Gastrocnemius medialis (tissue), 4 donors: ENCODE data around the gene SLC16A8. TPM values are rescaled to one million over a fixed set of nuclear protein-coding genes. Genes with fewer than 3 reads are reported as not detected.

Experiments used
- ATAC-seq, 2 donors: fragments of 150-250 bp; one replicate each; pipeline ENCODE4 v1.9.1; 2016
- DNase-seq, 2 donors: peaks; one replicate each; pipeline ENCODE4 v3.0.0-alpha.2; 2019
- H3K27ac ChIP-seq, 4 donors: fragments of 200-600 bp; sonication (generic); 1 replicate in 1 of 4; 2 replicates in 3 of 4; pipeline ENCODE4 v1.5.1; 2016 to 2018; ENCODE audit warnings: mild to moderate bottlenecking in 2 of 4, moderate library complexity in 1 of 4
- H3K27me3 ChIP-seq, 3 donors: fragments of 200-600 bp; sonication (generic) in 2 of 3; 1 replicate in 1 of 3; 2 replicates in 2 of 3; pipeline versions ENCODE4 v1.5.1 to v1.6.0; 2016 to 2019; ENCODE audit warnings: mild to moderate bottlenecking in 1 of 3, moderate library complexity in 1 of 3
- H3K36me3 ChIP-seq, 2 donors: fragments of 200-600 bp; sonication (generic) in 1 of 2; one replicate each; pipeline ENCODE4 v1.5.1; 2017 to 2018
- H3K4me1 ChIP-seq, 2 donors: fragments of 200-600 bp; sonication (generic) in 1 of 2; one replicate each; pipeline ENCODE4 v1.5.1; 2016 to 2017; ENCODE audit warnings: mild to moderate bottlenecking in 2 of 2
- H3K4me3 ChIP-seq, 4 donors: fragments of 200-600 bp; sonication (generic) in 3 of 4; 1 replicate in 1 of 4; 2 replicates in 3 of 4; pipeline ENCODE4 v1.5.1; 2016 to 2019; ENCODE audit warnings: mild to moderate bottlenecking in 2 of 4
- H3K9me3 ChIP-seq, 3 donors: fragments of 200-600 bp; sonication (generic) in 2 of 3; 1 replicate in 1 of 3; 2 replicates in 2 of 3; pipeline ENCODE4 v1.5.1; 2016 to 2019
- POLR2A ChIP-seq, 2 donors: fragments of 450-650 bp; IDR thresholded peaks; one replicate each; pipeline ENCODE4 v1.6.1; 2017; ENCODE audit warnings: antibody characterized with exemption in 2 of 2, mild to moderate bottlenecking in 2 of 2, moderate library complexity in 2 of 2
- in situ Hi-C, 4 donors: fragments of 200-750 bp; cut with MboI; loops; one replicate each; pipeline versions ENCODE4 v1.15.0 to v1.8.0; 2017; ENCODE audit warnings: low sequenced_read_pairs in 4 of 4
- intact Hi-C: fragments of 100-400 bp; cut with DNase I; formaldehyde crosslinking; loops from one replicate; pipeline ENCODE4 v1.15.1; 2023; ENCODE audit warnings: low total_unique reads
- total RNA-seq, 4 donors: library from RNA; depleted of rRNA; stranded (reverse); fragments of >200 nt; gene quantifications; one replicate each; pipeline versions ENCODE4 v1.1.0 to v1.2.3, GENCODE V29; 2016
- TF ChIP-seq, protein P1 (sequence below), 5 experiments: fragments of 450-650 bp in 3 of 5; fragments of 200-600 bp in 2 of 5; sonication (generic) in 2 of 5; IDR thresholded peaks in 4 of 5; conservative IDR thresholded peaks in 1 of 5; 1 replicate in 4 of 5; 2 replicates in 1 of 5; pipeline ENCODE4 v1.5.1; 2016 to 2019; ENCODE audit warnings: antibody characterized with exemption in 5 of 5, mild to moderate bottlenecking in 3 of 5, moderate library complexity in 3 of 5

Gene SLC16A8
- total RNA-seq, 4 donors from 2014 or later = 0.42 TPM; not detected in 3

DNA sequence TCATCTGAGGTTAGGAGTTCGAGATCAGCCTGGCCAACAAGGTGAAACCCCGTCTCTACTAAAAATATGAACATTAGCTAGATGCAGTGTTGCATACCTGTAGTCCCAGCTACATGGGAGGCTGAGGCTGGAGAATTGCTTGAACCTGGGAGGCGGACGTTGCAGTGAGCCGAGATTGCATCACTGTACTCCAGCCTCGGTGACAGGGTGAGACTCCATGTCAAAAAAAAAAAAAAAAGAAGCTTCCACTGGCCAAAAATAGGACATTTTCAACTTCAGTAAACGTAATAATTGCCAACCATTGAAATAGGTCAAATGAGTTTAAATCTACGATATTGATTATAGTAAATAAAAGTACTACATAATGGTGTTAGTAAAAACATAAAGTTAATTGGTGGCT is 19.7 kb upstream of the SLC16A8 start:
- H3K4me3 ChIP-seq = no peak overlapping the region
- no peaks in the 10 kb centered on the region for H3K9me3 ChIP-seq
- H3K27ac ChIP-seq = no peak overlapping the region
- H3K4me1 ChIP-seq = no peaks in the 10 kb centered on the region
- ATAC-seq (no peak), DNase-seq (no peak)
- H3K36me3 ChIP-seq = no peaks in the 10 kb centered on the region
- H3K27me3 ChIP-seq = no peaks in the 10 kb centered on the region
- no peak for TF ChIP-seq POLR2A (IDR thresholded peaks at IDR 0.05)
- TF ChIP-seq, protein P1, sequence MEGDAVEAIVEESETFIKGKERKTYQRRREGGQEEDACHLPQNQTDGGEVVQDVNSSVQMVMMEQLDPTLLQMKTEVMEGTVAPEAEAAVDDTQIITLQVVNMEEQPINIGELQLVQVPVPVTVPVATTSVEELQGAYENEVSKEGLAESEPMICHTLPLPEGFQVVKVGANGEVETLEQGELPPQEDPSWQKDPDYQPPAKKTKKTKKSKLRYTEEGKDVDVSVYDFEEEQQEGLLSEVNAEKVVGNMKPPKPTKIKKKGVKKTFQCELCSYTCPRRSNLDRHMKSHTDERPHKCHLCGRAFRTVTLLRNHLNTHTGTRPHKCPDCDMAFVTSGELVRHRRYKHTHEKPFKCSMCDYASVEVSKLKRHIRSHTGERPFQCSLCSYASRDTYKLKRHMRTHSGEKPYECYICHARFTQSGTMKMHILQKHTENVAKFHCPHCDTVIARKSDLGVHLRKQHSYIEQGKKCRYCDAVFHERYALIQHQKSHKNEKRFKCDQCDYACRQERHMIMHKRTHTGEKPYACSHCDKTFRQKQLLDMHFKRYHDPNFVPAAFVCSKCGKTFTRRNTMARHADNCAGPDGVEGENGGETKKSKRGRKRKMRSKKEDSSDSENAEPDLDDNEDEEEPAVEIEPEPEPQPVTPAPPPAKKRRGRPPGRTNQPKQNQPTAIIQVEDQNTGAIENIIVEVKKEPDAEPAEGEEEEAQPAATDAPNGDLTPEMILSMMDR (IDR thresholded peaks at IDR 0.05 in 4 of 5, conservative IDR thresholded peaks at IDR 0.05 in 1 of 5) = no peak
- intact Hi-C loops (loop anchor here (1.0 kb wide), 2 partner anchors 34 to 51 kb away; no protein-coding TSS in a partner anchor), in situ Hi-C loops (loop anchor here in 3 of 4 donors (10.0 to 25.0 kb wide), 3 partner anchors 49 to 259 kb away; partner anchors contain the start of gene PICK1 (in 2 of the 3))

DNA sequence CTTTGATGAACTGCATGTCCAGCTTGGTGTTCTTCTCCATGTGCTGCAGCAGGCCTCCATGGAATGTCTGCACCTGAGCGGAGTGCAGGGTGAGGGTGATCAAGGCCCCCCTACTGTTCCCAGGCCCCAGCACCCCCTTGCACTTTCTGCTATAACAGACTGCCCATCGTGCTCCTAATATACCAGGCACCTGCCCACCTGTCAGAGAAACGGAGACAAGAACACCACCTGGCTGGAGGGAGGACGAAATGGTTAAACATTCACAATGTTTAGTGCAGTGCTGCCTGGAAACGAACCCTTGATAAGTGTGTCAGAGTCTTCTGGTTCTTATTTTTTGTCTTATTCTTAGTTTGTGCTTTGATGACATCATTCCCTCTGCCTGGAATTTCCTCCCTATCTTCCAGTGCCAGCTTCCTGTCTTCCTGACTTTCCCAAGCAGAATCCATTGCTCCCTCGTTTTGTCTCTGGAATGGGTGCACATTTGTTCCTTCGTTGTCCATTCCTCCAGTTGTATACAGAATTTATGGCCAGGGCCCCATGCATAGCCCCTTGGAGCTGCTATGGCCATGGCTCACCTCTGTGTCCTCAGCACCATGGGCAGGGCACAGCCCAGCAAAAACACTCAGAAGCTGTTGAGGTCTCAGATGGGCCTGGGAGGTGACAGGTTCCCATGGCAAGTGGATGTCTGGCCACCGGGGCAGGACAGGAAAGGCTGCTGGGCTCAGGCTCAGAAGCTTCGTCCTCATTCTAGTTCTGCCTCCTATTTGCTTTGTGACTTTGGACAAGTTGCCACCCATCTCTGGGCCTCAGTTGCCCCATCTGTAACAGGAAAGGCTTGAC is 14.6 kb upstream of the SLC16A8 start:
- H3K36me3 ChIP-seq = no peaks in the 10 kb centered on the region
- H3K4me3 ChIP-seq = no peak overlapping the region
- no peaks in the 10 kb centered on the region for H3K4me1 ChIP-seq
- in situ Hi-C loops (no loop called here), intact Hi-C loops (no loop called here)
- DNase-seq = no peak
- TF ChIP-seq POLR2A (IDR thresholded peaks at IDR 0.05) = no peak
- TF ChIP-seq, protein P1 (IDR thresholded peaks at IDR 0.05 in 4 of 5, conservative IDR thresholded peaks at IDR 0.05 in 1 of 5) = no peak
- no peak overlapping the region for H3K27ac ChIP-seq
- no peaks in the 10 kb centered on the region for H3K27me3 ChIP-seq
- no peaks in the 10 kb centered on the region for H3K9me3 ChIP-seq
- ATAC-seq = no peak

DNA sequence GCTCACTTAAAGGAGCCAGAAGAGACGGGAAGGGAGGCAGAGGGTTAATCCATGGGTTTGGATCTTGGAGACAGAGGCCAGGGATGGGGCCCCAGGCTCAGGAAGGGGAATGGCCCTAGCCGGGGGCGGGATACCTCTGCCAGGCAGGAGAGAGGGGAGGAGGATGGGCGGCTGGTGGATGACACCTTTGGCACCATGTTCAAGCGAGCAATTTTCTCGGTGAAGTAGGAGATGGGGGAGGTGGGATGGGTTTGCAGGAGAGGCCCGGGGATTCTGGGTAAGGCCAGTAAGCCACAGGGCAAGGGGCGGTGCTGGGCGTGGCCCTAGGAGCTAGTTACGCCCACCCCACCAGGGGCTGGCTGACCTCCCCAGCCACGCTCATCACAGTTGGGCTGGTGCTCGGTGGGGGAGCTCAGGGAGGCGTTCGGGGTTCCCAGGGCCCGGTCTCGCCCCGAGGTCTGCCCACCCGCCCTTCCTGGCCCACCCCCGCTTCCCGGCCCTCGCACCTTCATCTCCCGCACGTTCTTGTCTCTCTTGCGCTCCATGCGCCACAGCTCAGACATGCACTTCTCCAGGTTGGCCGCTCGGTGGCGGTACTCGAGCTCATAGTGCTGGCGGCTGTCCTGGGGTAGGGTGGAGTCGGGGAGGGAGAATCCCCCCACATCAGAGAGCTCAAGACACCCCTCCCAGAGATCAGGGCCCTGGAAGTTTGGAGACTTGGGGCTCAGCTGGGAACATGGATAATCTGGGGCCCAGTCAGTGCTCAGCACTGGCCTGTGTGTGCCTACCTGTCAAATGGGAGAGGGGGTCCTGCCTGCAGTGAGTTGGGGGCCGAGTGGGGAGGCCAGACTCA is 13.8 kb upstream of the SLC16A8 start:
- ATAC-seq = no peak
- H3K9me3 ChIP-seq = no peaks in the 10 kb centered on the region
- no peaks in the 10 kb centered on the region for H3K4me1 ChIP-seq
- no peak for TF ChIP-seq POLR2A (IDR thresholded peaks at IDR 0.05)
- TF ChIP-seq, protein P1 (IDR thresholded peaks at IDR 0.05 in 4 of 5, conservative IDR thresholded peaks at IDR 0.05 in 1 of 5) = no peak
- intact Hi-C loops = no loop called here
- no peak for DNase-seq
- no peak overlapping the region for H3K27ac ChIP-seq
- no peak overlapping the region for H3K4me3 ChIP-seq
- no peaks in the 10 kb centered on the region for H3K27me3 ChIP-seq
- no peaks in the 10 kb centered on the region for H3K36me3 ChIP-seq
- in situ Hi-C loops = no loop called here

DNA sequence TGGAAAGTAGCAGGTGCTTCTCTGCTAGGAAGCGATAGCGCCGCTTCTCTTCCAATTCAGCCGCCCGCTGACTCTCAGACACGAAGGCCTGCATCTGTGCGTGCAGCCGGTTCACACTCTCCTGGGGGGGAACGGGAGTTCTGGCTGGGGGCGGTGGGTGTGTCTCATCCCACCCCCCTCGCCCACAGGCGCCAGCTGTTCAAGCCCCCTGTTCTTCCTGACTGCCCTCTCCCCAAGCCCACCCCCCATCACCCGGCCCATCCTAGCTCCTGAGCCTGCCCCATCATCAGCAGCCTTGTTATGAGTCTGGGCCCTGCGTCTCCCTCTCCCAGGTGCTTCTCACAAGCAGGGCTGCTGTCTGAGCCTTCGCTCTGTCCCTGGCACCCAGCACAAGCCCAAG is 13.1 kb upstream of the SLC16A8 start:
- ATAC-seq = no peak
- intact Hi-C loops = no loop called here
- no peak for TF ChIP-seq POLR2A (IDR thresholded peaks at IDR 0.05)
- TF ChIP-seq, protein P1 (IDR thresholded peaks at IDR 0.05 in 4 of 5, conservative IDR thresholded peaks at IDR 0.05 in 1 of 5) = no peak

More for the DNA sequence above, 13.1 kb upstream of the SLC16A8 start:
- Histone ChIP-seq H3K4me1 (no peaks in the 10 kb centered on the region), H3K27me3 (no peaks in the 10 kb centered on the region), H3K27ac (no peak overlapping the region), H3K36me3 (no peaks in the 10 kb centered on the region), H3K4me3 (no peak overlapping the region), H3K9me3 (no peaks in the 10 kb centered on the region)
- in situ Hi-C loops = no loop called here
- no peak for DNase-seq
